ENCODE results near the gene SLC39A11. TPM values are rescaled to one million over a fixed set of nuclear protein-coding genes. Genes with fewer than 3 reads are reported as not detected.

Gene SLC39A11
- total RNA-seq, 1 donor from 2014 or later: 13.2 TPM

DNA sequence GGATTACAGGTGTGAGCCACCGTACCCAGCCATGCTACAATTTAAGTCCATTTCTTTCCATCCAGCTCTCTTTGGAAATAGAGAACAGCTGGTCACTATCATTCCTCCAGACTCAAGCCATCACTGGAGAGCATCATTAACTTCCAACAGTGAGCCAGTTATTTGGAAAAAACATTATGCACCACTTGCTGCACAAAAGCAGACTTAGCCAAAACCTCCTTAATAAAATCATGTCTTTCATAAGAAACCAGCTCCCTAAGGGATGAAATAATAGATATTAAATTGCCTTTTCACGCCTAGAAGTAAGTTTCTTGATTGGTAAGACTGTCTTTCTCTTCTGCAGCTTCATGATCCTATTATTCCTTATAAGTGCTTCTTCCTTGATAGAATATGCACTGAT is 17.9 kb downstream of the SLC39A11 start:
- Mint-ChIP-seq H3K36me3 (ENCODE audit: low read depth, unreplicated experiment) (no peaks in the 10 kb centered on the region), H3K27ac (ENCODE audit: unreplicated experiment) (no peak overlapping the region), H3K27me3 (ENCODE audit: unreplicated experiment) (peaks cover 4% of the 10 kb centered on the region), H3K4me1 (ENCODE audit: unreplicated experiment) (no peaks in the 10 kb centered on the region), H3K4me3 (ENCODE audit: unreplicated experiment) (no peak overlapping the region), H3K9me3 (ENCODE audit: unreplicated experiment) (no peaks in the 10 kb centered on the region)
- TF ChIP-seq, protein P1, sequence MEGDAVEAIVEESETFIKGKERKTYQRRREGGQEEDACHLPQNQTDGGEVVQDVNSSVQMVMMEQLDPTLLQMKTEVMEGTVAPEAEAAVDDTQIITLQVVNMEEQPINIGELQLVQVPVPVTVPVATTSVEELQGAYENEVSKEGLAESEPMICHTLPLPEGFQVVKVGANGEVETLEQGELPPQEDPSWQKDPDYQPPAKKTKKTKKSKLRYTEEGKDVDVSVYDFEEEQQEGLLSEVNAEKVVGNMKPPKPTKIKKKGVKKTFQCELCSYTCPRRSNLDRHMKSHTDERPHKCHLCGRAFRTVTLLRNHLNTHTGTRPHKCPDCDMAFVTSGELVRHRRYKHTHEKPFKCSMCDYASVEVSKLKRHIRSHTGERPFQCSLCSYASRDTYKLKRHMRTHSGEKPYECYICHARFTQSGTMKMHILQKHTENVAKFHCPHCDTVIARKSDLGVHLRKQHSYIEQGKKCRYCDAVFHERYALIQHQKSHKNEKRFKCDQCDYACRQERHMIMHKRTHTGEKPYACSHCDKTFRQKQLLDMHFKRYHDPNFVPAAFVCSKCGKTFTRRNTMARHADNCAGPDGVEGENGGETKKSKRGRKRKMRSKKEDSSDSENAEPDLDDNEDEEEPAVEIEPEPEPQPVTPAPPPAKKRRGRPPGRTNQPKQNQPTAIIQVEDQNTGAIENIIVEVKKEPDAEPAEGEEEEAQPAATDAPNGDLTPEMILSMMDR (IDR thresholded peaks at IDR 0.05; ENCODE audit: unreplicated experiment): no peak
- DNase-seq (ENCODE audit: low spot score): no peak

DNA sequence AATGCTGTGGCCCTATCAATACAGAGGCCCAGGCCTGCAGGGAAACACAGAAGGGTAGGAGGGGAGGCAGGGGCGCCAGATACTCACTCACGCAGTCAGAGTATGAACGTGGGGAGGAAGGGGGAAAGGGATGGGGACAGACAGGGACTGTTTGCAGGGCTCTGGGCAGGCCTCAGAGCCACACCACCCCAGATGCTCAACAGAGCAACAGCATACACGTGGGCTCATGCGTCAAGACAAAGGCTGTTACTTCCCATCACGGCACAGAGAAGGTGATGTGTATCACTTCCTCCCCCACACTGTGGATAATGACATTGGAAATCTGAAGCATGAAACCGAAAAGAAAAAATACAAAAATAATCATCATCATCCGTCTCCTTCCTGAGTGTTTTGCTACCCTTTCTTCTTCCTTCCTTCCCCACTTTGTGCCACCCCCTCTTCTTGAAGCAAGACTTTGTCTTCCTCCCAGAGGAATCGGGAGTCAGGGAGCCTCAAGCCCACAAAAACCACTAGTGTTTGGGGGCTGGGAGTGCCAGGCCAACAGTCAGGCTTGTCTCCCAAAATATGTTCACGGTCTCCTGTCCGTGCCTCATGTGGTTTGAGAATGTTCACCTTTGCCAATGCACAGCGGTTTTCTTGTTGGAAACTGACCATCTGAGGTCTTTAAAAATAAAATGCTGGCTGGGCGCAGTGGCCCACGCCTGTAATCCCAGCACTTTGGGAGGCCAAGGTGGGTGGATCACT is 20.1 kb downstream of the SLC39A11 start:
- Mint-ChIP-seq H3K9me3 (ENCODE audit: unreplicated experiment) (no peaks in the 10 kb centered on the region), H3K36me3 (ENCODE audit: low read depth, unreplicated experiment) (no peaks in the 10 kb centered on the region), H3K4me1 (ENCODE audit: unreplicated experiment) (no peaks in the 10 kb centered on the region), H3K27ac (ENCODE audit: unreplicated experiment) (no peak overlapping the region), H3K27me3 (ENCODE audit: unreplicated experiment) (peaks cover 4% of the 10 kb centered on the region), H3K4me3 (ENCODE audit: unreplicated experiment) (no peak overlapping the region)
- TF ChIP-seq, protein P1 (IDR thresholded peaks at IDR 0.05; ENCODE audit: unreplicated experiment): no peak
- no peak for DNase-seq (ENCODE audit: low spot score)

DNA sequence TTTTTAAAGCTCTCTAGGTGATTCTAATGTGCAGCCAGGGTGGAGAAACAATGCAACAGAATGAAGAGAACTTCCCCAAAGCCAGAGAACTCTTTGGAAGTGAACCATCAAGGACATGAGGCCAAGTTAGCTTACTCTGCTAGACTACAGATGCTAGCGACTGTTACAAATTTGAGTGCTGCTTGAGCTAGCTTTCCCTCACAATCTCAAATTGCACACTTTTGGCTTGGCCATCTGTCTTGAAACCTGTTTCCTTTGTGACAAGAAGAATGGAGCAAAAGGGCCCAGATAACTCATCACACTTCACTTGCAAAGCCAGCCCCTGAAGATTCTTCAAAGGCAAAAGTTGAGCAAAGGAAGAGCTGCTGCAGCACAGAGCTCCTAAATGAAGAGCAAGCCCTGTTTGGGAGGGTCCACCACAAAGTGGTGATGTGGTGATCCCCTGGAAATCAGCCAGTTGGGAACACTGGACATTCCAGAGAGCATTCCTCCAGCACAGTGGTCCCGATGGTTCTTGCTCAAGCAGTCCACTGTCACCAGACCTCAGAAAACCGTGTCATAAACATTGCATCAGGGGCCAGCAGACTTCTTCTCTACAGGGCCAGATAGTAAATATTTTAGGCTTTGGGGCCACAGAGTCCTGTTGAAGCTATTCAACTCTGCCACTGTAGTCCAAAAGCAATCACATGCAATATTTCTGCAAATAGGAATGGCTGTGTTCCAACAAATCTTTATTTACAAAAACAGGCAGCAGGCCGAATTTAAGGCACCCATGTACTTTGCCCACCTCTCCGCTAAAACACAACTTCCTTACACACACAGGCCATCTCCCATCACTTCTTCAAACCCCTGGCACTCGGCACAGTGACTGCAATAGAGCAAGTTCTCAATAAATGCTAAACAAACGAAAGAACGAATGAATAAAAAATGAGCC is 21.2 kb downstream of the SLC39A11 start:
- TF ChIP-seq, protein P1 (IDR thresholded peaks at IDR 0.05; ENCODE audit: unreplicated experiment): no peak
- no peak overlapping the region for H3K4me3 Mint-ChIP-seq (ENCODE audit: unreplicated experiment)
- peaks cover 4% of the 10 kb centered on the region for H3K27me3 Mint-ChIP-seq (ENCODE audit: unreplicated experiment)
- no peaks in the 10 kb centered on the region for H3K4me1 Mint-ChIP-seq (ENCODE audit: unreplicated experiment)
- no peaks in the 10 kb centered on the region for H3K36me3 Mint-ChIP-seq (ENCODE audit: low read depth, unreplicated experiment)
- no peak overlapping the region for H3K27ac Mint-ChIP-seq (ENCODE audit: unreplicated experiment)
- DNase-seq (ENCODE audit: low spot score): no peak
- H3K9me3 Mint-ChIP-seq (ENCODE audit: unreplicated experiment): no peaks in the 10 kb centered on the region

DNA sequence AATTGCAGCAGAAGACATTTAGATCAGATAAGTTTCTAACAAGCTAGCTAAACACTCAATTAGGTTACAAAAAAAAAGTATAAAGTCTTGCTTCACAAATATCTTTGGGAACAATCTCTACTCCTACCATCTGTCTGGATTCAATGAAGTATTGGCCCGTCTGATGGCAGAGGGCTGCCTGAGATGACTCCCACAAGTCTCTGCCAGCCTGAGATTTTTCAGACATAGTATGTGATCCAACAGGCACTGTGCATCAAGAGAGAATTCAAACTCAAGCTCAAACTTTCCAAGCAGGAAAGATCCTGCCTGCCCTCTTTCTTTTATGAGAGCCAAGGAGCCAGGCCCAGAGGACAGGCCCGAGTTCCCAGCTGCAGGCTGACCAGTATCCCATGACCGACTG is 22.6 kb downstream of the SLC39A11 start:
- DNase-seq (ENCODE audit: low spot score): no peak
- no peak overlapping the region for H3K4me3 Mint-ChIP-seq (ENCODE audit: unreplicated experiment)
- no peaks in the 10 kb centered on the region for H3K4me1 Mint-ChIP-seq (ENCODE audit: unreplicated experiment)
- TF ChIP-seq, protein P1 (IDR thresholded peaks at IDR 0.05; ENCODE audit: unreplicated experiment): no peak
- H3K27ac Mint-ChIP-seq (ENCODE audit: unreplicated experiment): no peak overlapping the region
- H3K9me3 Mint-ChIP-seq (ENCODE audit: unreplicated experiment): no peaks in the 10 kb centered on the region
- H3K27me3 Mint-ChIP-seq (ENCODE audit: unreplicated experiment): peaks cover 3% of the 10 kb centered on the region
- no peaks in the 10 kb centered on the region for H3K36me3 Mint-ChIP-seq (ENCODE audit: low read depth, unreplicated experiment)
